Common myeloid progenitor, CD34-positive (primary cell): Measurements from ENCODE around the gene IL22RA1.

ENCODE experiments used
- CTCF ChIA-PET: fragments of 350-600 bp; sonication (Branson Sonifier 250); formaldehyde crosslinking; loops from one replicate; lab custom pipeline; 2021; ENCODE audit warnings: antibody characterized with exemption; lab: Charles Lee
- POLR2A ChIA-PET: fragments of 350-600 bp; sonication (Branson Sonifier 250); formaldehyde crosslinking; loops from one replicate; lab custom pipeline; 2021; ENCODE audit warnings: antibody characterized with exemption; lab: Charles Lee
- DNase-seq, 3 donors: peaks; one replicate each; pipeline versions ENCODE4 v3.0.0 to v3.0.0-alpha.2; 2013
- H3K27ac ChIP-seq, 2 experiments: 1 replicate in 1 of 2; 2 replicates in 1 of 2; pipeline ENCODE4 v1.7.0; 2013; ENCODE audit warnings: inconsistent platforms in 2 of 2, low read length in 2 of 2, mild to moderate bottlenecking in 2 of 2, low read depth in 1 of 2, moderate library complexity in 1 of 2; ENCODE audit not compliant: severe bottlenecking in 2 of 2, insufficient read depth in 1 of 2, poor library complexity in 1 of 2
- H3K27me3 ChIP-seq, 5 experiments: replicated peaks in 2 of 5; 1 replicate in 3 of 5; 2 replicates in 2 of 5; pipeline versions ENCODE4 v1.6.1 to v1.7.0; 2013; ENCODE audit warnings: low read length in 4 of 5, mild to moderate bottlenecking in 2 of 5, moderate library complexity in 2 of 5, inconsistent platforms in 1 of 5; ENCODE audit not compliant: insufficient read depth in 5 of 5, control insufficient read depth in 4 of 5
- H3K36me3 ChIP-seq, 4 experiments: 1 replicate in 2 of 4; 2 replicates in 2 of 4; pipeline versions ENCODE4 v1.6.1 to v1.7.0; 2013; ENCODE audit warnings: low read length in 3 of 4, control low read depth in 1 of 4, mild to moderate bottlenecking in 1 of 4; ENCODE audit not compliant: control insufficient read depth in 4 of 4, insufficient read depth in 4 of 4
- H3K4me1 ChIP-seq, 4 experiments: 1 replicate in 3 of 4; 2 replicates in 1 of 4; pipeline versions ENCODE4 v1.6.1 to v1.7.1; 2013; ENCODE audit warnings: low read length in 3 of 4, mild to moderate bottlenecking in 3 of 4, control low read depth in 1 of 4, inconsistent platforms in 1 of 4, moderate library complexity in 1 of 4; ENCODE audit not compliant: control insufficient read depth in 4 of 4, insufficient read depth in 4 of 4; ENCODE audit errors: control extremely low read depth in 1 of 4
- H3K4me3 ChIP-seq, 7 experiments: 1 replicate in 4 of 7; 2 replicates in 3 of 7; pipeline versions ENCODE4 v1.5.1 to v1.7.0; 2013; ENCODE audit warnings: mild to moderate bottlenecking in 7 of 7, low read length in 6 of 7, moderate library complexity in 6 of 7, inconsistent platforms in 2 of 7, low read depth in 2 of 7, control low read depth in 1 of 7; ENCODE audit not compliant: insufficient read depth in 4 of 7, control insufficient read depth in 1 of 7; ENCODE audit errors: extremely low read depth in 1 of 7
- H3K9me3 ChIP-seq, 5 experiments: 1 replicate in 4 of 5; 2 replicates in 1 of 5; pipeline versions ENCODE4 v1.6.1 to v1.7.1; 2013; ENCODE audit warnings: low read length in 4 of 5, mild to moderate bottlenecking in 2 of 5, inconsistent platforms in 1 of 5, low read depth in 1 of 5, moderate library complexity in 1 of 5; ENCODE audit not compliant: control insufficient read depth in 4 of 5, insufficient read depth in 2 of 5; ENCODE audit errors: control extremely low read depth in 1 of 5
- whole genome bisulfite sequencing: methylation state at CpG from one replicate; pipeline ENCODE4 v1.1.5; 2013; ENCODE audit not compliant: insufficient coverage; 5-methylcytosine and 5-hydroxymethylcytosine counted together

The IL22RA1 gene

DNA sequence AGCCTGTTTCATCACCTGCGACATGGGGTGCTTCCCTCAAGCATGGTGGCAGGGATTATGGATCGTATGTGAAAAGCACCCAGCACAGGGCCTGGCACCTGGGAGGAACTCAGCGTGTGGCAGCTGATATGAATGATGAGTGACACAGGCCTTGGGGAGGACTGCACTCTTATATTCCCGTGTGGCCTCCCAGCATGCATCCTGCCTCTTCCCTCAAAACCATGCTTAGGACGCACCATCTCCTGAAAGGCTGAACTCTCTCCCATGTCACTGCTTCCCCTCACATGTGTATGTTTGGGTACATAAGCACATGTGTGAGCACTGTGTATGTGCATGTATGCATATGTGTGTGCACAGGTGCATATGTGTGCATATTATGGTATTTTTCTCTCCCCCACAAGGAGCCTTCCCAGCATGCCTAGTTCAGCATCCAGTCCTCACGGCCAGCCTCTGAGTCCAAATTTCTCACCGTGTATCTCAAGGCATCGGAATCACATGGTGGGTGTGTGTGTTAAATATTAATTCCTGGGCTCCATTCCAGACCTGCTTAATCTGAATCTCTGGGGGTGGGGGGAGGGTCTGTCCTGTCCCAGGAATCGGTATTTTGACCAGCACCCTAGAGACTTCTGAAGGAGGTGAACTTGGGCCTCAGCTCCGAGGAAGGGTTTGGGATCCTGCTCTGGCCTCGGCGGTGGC lies 43.8 kb downstream of the IL22RA1 start:
- Histone ChIP-seq H3K27me3 (peaks cover 0 to 5% (median 0%) of the 10 kb centered on the region in 5 experiments), H3K9me3 (no peaks in the 10 kb centered on the region), H3K4me3 (no peak overlapping the region), H3K36me3 (no peaks in the 10 kb centered on the region), H3K4me1 (no peaks in the 10 kb centered on the region), H3K27ac (no peak overlapping the region)
- WGBS, result 98% methylated on average over 12 of the region's 12 CpGs
- CTCF ChIA-PET, result interaction anchor here (1.7 kb wide), 1 partner anchor 51 kb away, joined by 6 read pairs; no protein-coding TSS in a partner anchor
- DNase-seq, result no peak
- POLR2A ChIA-PET, result no interaction called here

DNA sequence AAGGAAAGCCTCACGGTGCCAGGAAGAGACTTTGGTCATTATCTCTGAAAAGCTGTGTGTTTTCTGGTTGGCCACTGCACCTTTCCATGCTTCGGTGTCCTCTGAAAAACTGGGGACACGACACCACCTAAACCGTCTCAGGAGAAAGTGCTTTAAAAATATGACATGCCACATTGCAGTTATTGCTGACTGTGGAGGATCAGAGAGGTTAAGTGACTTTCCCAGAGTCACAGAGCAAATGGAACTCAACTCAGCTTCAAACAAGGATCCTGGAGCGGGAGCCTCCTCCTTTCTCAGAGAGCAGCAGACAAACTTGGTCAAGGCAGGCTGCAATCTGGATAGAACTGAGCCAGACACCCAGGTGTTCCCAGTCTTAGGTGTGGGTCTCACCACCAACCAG lies 44.8 kb downstream of the IL22RA1 start:
- no peak overlapping the region for H3K27ac ChIP-seq
- H3K9me3 ChIP-seq, result no peaks in the 10 kb centered on the region
- H3K4me1 ChIP-seq, result no peaks in the 10 kb centered on the region
- peaks cover 0 to 5% (median 0%) of the 10 kb centered on the region in 5 experiments for H3K27me3 ChIP-seq
- DNase-seq, result no peak
- POLR2A ChIA-PET, result no interaction called here
- CTCF ChIA-PET, result no interaction called here
- H3K4me3 ChIP-seq, result no peak overlapping the region
- no peaks in the 10 kb centered on the region for H3K36me3 ChIP-seq
- WGBS, result 100% methylated on average over 5 of the region's 5 CpGs

DNA sequence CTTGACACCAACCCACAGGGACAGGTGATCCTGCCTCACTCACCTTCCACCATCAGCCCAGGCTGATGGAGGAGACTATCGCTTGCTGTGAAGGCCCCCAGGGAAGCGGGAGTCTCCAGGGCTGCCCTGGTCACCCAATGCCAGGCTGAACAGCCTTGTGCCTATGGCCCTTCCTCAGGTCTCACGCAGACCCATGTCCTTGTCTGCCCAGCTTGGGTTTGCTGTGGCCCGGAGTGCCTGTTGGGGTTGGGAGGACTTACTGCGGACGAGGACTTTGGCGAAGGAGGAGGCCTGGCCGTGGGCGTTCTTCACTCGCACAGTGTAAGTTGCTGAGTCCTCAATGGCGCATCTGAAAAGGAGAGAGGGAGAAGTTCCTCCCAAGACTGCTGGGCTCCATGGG lies 45.3 kb downstream of the IL22RA1 start:
- WGBS, result 96% methylated on average over 11 of the region's 11 CpGs
- DNase-seq, result no peak
- H3K27me3 ChIP-seq, result peaks cover 0 to 5% (median 0%) of the 10 kb centered on the region in 5 experiments
- CTCF ChIA-PET, result no interaction called here
- H3K4me1 ChIP-seq, result no peaks in the 10 kb centered on the region
- no peaks in the 10 kb centered on the region for H3K9me3 ChIP-seq
- POLR2A ChIA-PET, result no interaction called here
- no peak overlapping the region for H3K4me3 ChIP-seq
- H3K36me3 ChIP-seq, result no peaks in the 10 kb centered on the region
- no peak overlapping the region for H3K27ac ChIP-seq

DNA sequence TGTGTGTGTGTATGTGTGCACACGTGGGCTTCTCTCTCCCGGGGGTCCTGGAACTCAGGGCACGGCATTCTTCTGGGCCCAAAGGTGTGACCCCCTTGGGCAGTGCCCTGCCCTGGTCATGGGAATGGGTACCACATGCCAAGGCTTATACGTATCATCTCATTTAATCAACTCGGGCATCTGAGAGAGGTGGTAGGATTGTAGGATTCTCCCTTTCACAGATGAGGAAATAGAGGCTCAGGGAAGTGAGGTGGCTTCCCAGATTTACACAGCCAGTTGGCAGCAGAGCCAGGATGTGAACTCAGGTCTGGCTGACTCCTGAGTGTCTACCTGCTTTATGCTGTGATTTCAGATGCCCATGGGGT lies 46.2 kb downstream of the IL22RA1 start:
- no peak for DNase-seq
- Histone ChIP-seq H3K4me1 (no peaks in the 10 kb centered on the region), H3K4me3 (no peak overlapping the region), H3K9me3 (no peaks in the 10 kb centered on the region), H3K27ac (no peak overlapping the region), H3K27me3 (peaks cover 0 to 5% (median 0%) of the 10 kb centered on the region in 5 experiments), H3K36me3 (no peaks in the 10 kb centered on the region)
- 100% methylated on average over 2 of the region's 5 CpGs for WGBS
- CTCF ChIA-PET, result interaction anchor here (1.2 kb wide), 1 partner anchor 53 kb away, joined by 3 read pairs; no protein-coding TSS in a partner anchor
- POLR2A ChIA-PET, result no interaction called here

DNA sequence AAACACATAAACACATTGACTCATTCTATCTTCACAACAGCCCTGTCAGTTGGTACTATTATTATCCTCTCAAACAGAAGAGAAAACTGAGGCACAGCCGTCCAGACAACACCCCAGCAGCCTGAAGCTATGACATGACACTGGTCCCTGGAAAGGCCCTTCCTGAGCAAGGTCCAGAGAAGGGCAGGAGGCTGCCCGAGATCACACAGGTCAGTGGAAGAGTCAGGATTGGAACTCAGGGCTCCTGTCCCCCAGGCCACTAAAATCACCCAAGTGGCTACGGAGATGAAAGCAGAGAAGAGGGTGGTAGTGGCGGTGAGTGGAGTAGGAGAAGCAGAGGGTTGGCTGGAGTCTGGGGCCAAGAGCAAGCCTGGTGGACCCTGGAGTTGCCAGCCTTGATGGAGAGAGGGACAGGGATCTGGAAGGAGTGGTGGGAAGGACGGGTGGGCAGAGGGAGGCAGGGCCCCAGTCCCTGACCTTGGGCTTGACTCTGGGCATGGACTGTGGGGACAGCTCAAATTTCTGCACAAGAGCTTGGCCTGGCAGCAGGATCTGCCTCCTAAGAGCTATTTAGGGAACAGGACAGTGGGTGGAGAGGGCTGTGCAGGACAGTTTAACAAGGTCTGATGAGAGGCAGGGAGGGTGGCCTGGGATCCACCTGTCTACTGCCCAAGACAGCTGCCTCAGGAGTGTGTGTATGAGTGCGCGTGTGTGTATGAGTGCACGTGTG lies 46.8 kb downstream of the IL22RA1 start:
- peaks cover 0 to 5% (median 0%) of the 10 kb centered on the region in 5 experiments for H3K27me3 ChIP-seq
- H3K36me3 ChIP-seq, result no peaks in the 10 kb centered on the region
- ChIA-PET POLR2A (no interaction called here), CTCF (interaction anchor here (1.2 kb wide), 1 partner anchor 54 kb away, joined by 3 read pairs; no protein-coding TSS in a partner anchor)
- no peaks in the 10 kb centered on the region for H3K4me1 ChIP-seq
- DNase-seq, result no peak
- no peaks in the 10 kb centered on the region for H3K9me3 ChIP-seq
- 88% methylated on average over 8 of the region's 8 CpGs for WGBS
- no peak overlapping the region for H3K4me3 ChIP-seq
- no peak overlapping the region for H3K27ac ChIP-seq

DNA sequence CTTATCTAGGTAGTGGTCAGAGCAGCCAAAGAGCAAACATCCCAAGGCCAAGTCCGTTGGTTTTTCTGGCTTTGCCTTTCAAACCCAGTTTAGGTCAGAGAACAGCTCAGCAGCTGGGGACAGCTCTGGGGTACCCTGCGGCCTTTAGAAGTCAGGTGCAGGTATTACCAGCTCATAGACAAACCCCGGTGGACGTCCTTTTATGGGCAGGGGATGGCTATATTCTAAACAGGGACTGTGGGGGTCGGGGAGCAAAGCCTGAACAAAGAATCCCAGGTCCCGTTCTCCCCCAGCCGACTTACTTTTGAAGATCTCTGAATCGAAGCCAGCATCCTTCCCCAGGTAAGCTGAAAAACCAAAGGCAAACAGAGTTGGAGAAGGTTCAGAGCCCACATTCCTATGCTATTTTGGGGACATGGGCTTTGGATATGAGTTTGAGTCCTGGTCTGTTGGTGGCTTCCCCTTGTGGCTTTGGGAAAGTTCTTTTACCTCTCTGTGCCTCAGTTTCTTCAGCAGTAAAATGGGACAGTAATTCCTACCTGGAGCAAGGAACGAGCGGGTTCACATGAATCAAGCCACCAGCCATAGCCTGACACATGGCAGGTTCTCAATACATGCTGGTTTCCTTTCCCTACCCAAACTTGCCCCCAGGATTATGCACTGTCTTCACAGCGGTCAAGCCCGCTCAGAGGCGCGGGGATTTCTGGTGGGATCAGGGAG lies 47.6 kb downstream of the IL22RA1 start:
- no peaks in the 10 kb centered on the region for H3K9me3 ChIP-seq
- DNase-seq, result no peak
- CTCF ChIA-PET, result interaction anchor here (1.2 kb wide), 1 partner anchor 55 kb away, joined by 3 read pairs; no protein-coding TSS in a partner anchor
- no peaks in the 10 kb centered on the region for H3K36me3 ChIP-seq
- H3K4me3 ChIP-seq, result no peak overlapping the region
- WGBS, result 73% methylated on average over 10 of the region's 14 CpGs
- no peaks in the 10 kb centered on the region for H3K4me1 ChIP-seq
- no peak overlapping the region for H3K27ac ChIP-seq
- peaks cover 0 to 5% (median 0%) of the 10 kb centered on the region in 5 experiments for H3K27me3 ChIP-seq
- POLR2A ChIA-PET, result no interaction called here
